NCI-H1694 treated with DMSO at 0.1 percent for 48 hours (cell line): ENCODE results near the gene MICAL3.
"Not testable (repeated sequence)": the region's sequence is repeated elsewhere in the genome, so short reads cannot be mapped to it uniquely, and the experiment has no call there.

Source experiments
- DNase-seq: peaks from one replicate; lab custom pipeline; 2025; lab: John Stamatoyannopoulos, UW

MICAL3 gene

DNA sequence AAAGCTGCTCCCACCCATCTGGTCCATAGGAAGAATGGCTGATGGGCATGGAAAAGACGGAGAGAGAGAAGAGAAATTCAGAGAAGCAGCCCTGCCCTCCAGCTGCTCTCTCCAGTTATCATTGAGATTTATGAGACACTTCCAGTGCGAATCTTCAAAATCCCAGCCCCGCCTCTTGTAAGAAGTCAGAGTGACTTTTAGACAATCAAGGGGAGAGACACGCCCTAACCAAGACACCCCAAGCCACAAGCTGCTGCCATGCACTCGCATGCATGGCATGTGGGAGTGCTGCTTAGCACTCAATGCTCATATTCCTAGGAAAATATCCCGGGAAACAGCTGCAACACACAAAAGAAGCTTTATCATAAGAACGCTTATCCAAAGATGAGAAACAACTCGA, 139.5 kb downstream of the MICAL3 start:
- no peak for DNase-seq

DNA sequence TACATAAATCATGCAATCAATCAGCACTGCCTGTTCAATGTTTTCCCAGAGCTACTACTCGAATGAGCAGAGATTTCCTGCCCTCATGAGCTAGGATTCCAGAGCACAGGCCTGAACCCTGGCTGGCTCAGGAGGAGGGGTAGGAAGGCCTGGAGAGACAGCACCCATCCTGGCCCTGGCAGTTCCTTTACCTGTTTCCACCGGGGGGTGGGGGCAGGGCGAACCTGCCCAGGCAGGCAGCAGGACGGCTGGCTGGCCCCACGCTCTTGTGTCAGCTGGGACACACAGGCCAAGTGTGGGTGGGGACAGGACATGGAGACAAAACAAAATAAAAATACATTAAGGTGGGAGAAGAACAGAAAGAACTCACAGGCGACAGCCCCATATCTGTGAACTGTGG, 140.3 kb downstream of the MICAL3 start:
- no peak for DNase-seq

- DNase-seq, result no peak
Measured at GRCh38 chr22:17883356-17883755, 141.0 kb downstream of the MICAL3 start.

- DNase-seq, result no peak
Measured at GRCh38 chr22:17882727-17883126, 141.6 kb downstream of the MICAL3 start.

- no peak for DNase-seq
Measured at GRCh38 chr22:17882162-17882561, 142.2 kb downstream of the MICAL3 start.

DNA sequence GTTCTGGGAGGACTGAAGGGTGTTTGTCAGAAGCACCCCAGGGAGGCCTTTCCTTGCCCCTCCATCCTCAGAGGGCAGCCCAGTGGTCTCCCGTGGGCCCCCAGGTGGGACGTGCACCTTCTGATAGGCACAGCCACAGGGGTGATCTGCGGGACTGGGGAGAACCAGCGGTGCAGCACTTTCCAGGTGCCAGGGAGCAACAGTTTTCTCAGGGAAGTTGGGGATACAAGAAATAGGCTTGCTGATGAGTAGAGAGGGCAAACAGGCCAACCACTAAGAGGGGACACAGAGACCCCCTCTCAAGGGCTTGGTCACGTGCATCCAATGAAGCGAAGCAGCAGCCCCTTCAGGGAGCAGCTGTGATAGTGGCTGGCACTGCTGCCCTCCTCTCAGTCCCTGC, 143.0 kb downstream of the MICAL3 start:
- DNase-seq, result no peak

GRCh38 chr22:17880468-17880867, 143.9 kb downstream of the MICAL3 start:
- no peak for DNase-seq

DNA sequence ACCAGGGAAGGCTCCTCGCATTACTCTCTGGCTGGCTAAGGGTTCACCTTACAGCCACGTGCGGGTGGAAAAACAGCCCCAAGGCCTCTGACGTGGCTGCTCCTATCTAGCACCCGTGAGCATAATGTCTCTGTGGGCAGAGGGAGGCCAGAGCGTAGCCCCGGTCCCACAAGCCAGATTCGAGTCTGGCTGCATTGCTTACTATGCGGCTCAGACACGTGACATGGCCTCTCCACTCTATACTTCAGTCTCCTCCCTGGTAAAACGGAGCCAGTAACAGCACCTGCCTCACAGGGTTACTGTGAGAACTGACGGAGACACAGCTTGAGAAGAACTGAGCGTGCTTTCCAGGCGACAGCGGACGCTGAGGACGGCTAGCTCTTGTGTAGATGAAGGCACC, 144.3 kb downstream of the MICAL3 start:
- no peak for DNase-seq

- no peak for DNase-seq
Measured at GRCh38 chr22:17878941-17879340, 145.4 kb downstream of the MICAL3 start.

- DNase-seq, result no peak
Measured at GRCh38 chr22:17878186-17878694, 146.1 kb downstream of the MICAL3 start.

GRCh38 chr22:17876878-17877855, 147.2 kb downstream of the MICAL3 start:
- not testable (repeated sequence) for DNase-seq

GRCh38 chr22:17876306-17876831, 148.0 kb downstream of the MICAL3 start:
- no peak for DNase-seq

GRCh38 chr22:17875631-17876030, 148.7 kb downstream of the MICAL3 start:
- DNase-seq, result no peak

DNA sequence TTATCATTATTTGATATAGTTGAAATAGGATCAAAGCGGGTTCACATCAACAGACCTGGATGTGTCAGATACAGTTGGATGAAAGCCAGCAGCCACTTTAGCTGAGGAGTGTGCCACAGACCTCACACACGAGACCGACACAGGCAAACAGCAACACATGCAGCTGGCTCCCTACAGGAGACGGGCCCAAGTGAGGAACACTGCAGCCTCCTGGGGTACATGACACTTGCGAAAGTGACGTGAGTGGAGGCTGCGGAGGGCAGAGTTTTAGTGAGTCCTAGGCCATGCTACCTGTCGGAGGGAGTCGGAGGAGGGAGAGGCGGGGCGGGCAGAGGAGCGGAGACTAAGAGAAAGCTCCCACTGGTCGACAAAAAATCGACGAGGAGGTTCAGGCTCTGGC, 149.2 kb downstream of the MICAL3 start:
- no peak for DNase-seq

DNA sequence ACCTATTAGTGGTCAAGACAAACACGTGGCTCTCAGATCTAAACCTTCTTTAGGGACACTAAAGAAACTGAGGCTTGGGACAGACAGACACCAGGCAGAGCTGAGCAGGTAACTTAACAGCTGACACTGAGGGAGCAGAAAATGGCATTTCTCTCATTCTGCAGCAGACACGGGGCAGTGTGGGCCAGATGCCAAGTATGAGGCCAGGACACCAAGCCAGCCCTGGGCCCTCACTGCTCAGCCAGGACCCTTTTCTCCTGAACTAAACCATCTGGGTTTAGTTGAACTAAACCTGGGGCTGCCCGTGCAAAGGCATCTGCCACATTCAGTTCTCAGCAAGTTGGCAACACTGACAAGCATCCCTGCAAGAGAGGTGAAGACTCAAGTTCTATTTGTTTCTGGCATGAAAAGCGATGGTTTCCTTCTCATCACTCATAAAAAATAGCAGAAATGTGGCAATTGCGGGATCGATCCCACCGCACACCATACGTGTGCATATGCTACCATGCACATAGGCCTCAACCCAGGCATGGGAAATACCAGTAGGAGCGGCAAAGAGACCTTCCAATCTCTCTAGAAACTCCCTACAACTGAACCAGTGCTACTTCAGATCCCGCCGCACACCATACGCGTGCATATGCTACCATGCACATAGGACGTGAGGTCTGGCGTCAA, 150.0 kb downstream of the MICAL3 start:
- DNase-seq, result no peak

- DNase-seq, result no peak
Measured at GRCh38 chr22:17873804-17874203, 150.6 kb downstream of the MICAL3 start.

DNA sequence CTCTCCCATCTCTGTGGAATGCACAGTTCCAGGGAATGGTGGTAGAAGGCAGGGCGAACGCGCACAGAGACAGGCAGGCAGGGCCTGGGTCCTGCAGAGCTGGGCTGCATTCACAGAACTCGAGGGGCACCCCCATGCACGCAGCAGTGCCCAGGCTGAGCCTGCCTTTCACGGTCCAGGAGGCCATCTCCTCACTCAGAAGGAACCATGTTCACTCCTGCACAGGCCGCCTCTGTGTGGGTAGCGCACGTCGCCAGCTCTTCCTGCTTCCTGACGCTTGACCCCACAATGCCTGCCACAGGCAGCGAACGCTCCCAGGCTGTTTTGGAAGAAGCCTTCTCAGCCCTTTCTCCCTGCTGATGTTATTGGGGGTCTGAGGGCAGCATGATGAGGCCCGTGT, 151.2 kb downstream of the MICAL3 start:
- no peak for DNase-seq

DNA sequence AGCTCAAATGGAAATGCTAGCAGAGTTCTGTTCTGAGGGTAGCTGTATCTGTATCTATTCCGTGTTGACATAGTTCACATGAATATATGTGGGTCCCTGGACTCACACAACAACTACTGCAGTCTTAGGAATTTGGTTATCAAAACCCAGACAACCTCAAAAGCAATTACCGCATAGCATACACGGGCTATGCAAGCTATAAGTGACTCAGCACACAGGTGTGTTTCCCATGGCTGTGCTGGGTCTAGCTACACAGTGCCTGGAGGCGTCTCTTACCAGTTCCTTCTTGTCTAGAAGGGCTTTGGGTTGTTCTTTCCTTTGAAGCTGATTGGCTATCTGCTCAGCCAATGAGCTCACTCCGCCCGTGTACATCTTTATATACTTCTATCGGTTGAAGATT, 151.9 kb downstream of the MICAL3 start:
- DNase-seq, result no peak

DNA sequence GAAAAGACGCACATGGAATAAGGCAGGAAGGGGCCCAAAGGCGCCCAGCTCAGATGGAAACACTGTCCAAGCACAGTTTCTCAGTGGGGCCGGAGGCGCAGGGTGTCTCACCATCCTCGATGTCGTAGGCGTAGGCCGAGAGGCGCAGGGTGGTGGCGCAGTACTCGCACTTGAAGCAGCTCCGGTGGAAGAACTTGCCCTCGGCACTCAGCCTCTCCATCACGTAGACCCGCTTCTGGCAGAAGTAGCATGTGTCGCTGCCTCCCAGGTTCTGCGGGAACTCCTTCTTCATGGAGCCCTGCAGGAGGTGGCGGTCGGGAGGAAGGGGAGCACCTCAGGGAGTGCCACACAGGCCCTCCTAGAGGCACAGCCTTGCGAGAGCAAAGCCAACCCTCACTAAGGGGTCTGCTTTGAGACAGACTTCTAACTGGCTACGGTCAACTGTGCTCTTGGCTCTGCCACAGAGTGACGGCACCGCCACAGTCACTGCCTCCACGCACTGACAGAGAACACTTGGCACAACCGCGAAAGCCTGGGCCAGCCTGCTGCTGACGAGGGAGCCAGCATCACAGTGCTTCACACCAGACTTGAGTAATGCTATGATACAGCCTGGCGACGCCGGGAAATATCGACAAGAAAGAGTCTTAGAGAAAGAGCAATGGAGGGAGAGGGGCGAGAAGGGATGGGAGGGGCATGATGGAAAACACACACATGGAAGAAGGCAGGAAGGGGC, 152.5 kb downstream of the MICAL3 start:
- DNase-seq, result no peak

- no peak for DNase-seq
Measured at GRCh38 chr22:17870407-17870806, 154.0 kb downstream of the MICAL3 start.

DNA sequence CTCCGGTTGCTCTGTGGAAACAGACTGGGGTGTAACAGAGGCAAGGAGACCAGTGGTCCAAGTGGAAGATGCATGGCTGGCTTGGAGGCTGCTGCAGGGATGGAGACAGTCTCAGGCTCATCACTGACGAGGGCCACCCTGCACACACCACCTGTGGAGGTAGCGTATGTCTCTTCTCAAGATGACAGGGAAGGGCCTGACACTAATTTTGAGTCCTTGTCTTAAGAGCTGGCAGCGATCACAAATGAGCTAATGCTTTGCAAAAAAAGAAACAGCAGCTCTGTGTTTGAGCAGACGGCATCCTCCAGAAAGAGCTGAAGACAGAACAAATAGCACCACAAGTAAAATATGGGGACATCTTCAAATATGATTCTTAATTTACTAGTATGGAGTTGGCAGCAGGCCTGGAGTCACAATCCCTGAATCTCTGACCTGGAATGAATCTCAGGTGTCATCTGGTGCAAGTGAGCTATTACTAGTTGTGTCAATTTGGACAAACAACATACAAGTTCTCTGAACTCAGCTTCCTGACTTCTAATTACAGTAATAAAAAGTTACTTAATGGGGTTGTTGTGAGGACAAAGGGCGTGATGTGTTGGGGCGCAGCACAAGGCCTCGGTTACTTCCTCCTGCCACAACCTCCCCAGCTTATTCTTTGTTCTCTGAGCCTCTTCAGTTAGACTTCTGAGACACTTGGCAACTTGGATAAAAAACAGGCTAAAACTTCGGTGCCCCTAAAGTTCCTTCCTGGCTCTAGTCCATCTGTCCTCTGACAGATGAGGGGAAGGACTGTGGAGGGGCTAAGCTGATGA, 154.9 kb downstream of the MICAL3 start:
- no peak for DNase-seq
